Measurements from ENCODE around the gene ZNF816. TPM values are rescaled to one million over a fixed set of nuclear protein-coding genes. Genes with fewer than 3 reads are reported as not detected.

Gene ZNF816
- total RNA-seq, 1 donor from 2014 or later = 25.3 TPM

- TF ChIP-seq, protein P1, sequence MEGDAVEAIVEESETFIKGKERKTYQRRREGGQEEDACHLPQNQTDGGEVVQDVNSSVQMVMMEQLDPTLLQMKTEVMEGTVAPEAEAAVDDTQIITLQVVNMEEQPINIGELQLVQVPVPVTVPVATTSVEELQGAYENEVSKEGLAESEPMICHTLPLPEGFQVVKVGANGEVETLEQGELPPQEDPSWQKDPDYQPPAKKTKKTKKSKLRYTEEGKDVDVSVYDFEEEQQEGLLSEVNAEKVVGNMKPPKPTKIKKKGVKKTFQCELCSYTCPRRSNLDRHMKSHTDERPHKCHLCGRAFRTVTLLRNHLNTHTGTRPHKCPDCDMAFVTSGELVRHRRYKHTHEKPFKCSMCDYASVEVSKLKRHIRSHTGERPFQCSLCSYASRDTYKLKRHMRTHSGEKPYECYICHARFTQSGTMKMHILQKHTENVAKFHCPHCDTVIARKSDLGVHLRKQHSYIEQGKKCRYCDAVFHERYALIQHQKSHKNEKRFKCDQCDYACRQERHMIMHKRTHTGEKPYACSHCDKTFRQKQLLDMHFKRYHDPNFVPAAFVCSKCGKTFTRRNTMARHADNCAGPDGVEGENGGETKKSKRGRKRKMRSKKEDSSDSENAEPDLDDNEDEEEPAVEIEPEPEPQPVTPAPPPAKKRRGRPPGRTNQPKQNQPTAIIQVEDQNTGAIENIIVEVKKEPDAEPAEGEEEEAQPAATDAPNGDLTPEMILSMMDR (IDR thresholded peaks at IDR 0.05; ENCODE audit: unreplicated experiment) = no peak
- peaks cover 41% of the 10 kb centered on the region for H3K9me3 Mint-ChIP-seq (ENCODE audit: low read depth)
- DNase-seq (ENCODE audit: low spot score, unreplicated experiment) = no peak
- H3K4me1 Mint-ChIP-seq (ENCODE audit: low read depth) = peaks cover 20% of the 10 kb centered on the region
- H3K27ac Mint-ChIP-seq = no peak overlapping the region
- no peaks in the 10 kb centered on the region for H3K27me3 Mint-ChIP-seq
- H3K4me3 Mint-ChIP-seq (ENCODE audit: low read depth) = no peak overlapping the region
- H3K36me3 Mint-ChIP-seq (ENCODE audit: insufficient read depth) = peaks cover 62% of the 10 kb centered on the region
Measured at GRCh38 chr19:52959613-52960295, 2.9 kb downstream of the ZNF816 start.

GRCh38 chr19:52957591-52957990 lies 5.1 kb downstream of the ZNF816 start:
- H3K27ac Mint-ChIP-seq = no peak overlapping the region

DNA sequence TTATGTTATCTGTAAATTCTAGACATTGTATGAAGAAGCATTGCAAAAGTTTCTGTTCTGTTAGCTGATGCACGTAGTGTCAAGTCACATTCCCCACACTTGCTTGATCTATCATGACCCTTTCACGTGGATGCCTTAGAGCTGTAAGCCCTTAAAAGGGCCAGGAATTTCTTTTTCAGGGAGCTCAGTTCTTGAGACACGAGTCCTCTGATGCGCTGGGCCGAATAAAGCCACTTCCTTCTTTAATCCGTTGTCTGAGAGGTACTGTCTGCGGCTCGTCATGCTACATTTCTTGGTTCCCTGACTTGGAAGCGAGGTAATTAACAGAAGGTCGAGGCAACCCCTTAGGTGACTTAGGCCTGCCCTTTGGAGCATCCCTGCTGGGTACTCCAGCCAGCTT lies 5.8 kb downstream of the ZNF816 start:
- H3K27ac Mint-ChIP-seq = no peak overlapping the region
- no peak for DNase-seq (ENCODE audit: low spot score, unreplicated experiment)
- H3K27me3 Mint-ChIP-seq = no peaks in the 10 kb centered on the region
- H3K36me3 Mint-ChIP-seq (ENCODE audit: insufficient read depth) = peaks cover 84% of the 10 kb centered on the region
- peaks cover 53% of the 10 kb centered on the region for H3K9me3 Mint-ChIP-seq (ENCODE audit: low read depth)
- H3K4me3 Mint-ChIP-seq (ENCODE audit: low read depth) = no peak overlapping the region
- TF ChIP-seq, protein P1 (IDR thresholded peaks at IDR 0.05; ENCODE audit: unreplicated experiment) = no peak
- H3K4me1 Mint-ChIP-seq (ENCODE audit: low read depth) = peaks cover 6% of the 10 kb centered on the region

More at GRCh38 chr19:52957591-52957990, 5.1 kb downstream of the ZNF816 start:
- H3K4me1 Mint-ChIP-seq (ENCODE audit: low read depth) = peaks cover 8% of the 10 kb centered on the region
- TF ChIP-seq, protein P1 (IDR thresholded peaks at IDR 0.05; ENCODE audit: unreplicated experiment) = no peak
- no peak overlapping the region for H3K4me3 Mint-ChIP-seq (ENCODE audit: low read depth)
- no peak for DNase-seq (ENCODE audit: low spot score, unreplicated experiment)
- peaks cover 77% of the 10 kb centered on the region for H3K36me3 Mint-ChIP-seq (ENCODE audit: insufficient read depth)
- peaks cover 46% of the 10 kb centered on the region for H3K9me3 Mint-ChIP-seq (ENCODE audit: low read depth)
- no peaks in the 10 kb centered on the region for H3K27me3 Mint-ChIP-seq

DNA sequence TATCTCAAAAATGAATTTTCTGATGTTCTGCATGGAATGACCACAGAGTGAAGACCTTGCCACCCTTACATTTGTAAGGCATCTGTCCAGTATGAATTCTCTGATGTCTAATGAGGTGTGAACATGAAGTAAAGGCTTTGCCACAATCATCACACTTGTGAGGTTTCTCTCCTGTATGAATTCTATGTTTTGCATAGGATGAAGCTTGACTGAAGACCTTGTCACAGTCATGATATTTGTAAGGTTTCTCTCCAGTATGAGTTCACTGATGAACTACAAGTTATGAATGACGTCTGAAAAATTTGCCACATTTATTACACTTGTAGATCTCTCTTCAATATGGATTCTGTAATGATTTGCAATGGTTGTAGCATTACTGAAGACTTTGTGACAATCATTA lies 13.3 kb downstream of the ZNF816 start:
- Mint-ChIP-seq H3K4me1 (ENCODE audit: low read depth) (peaks cover 13% of the 10 kb centered on the region), H3K9me3 (ENCODE audit: low read depth) (peaks cover 35% of the 10 kb centered on the region)
- DNase-seq (ENCODE audit: low spot score, unreplicated experiment) = no peak

GRCh38 chr19:52948025-52948770 lies 14.5 kb downstream of the ZNF816 start:
- Mint-ChIP-seq H3K36me3 (ENCODE audit: insufficient read depth) (peaks cover 52% of the 10 kb centered on the region), H3K27ac (peak overlapping the region; percentile 45), H3K4me3 (ENCODE audit: low read depth) (no peak overlapping the region), H3K27me3 (no peaks in the 10 kb centered on the region), H3K9me3 (ENCODE audit: low read depth) (peaks cover 35% of the 10 kb centered on the region), H3K4me1 (ENCODE audit: low read depth) (peaks cover 18% of the 10 kb centered on the region)
- TF ChIP-seq, protein P1 (IDR thresholded peaks at IDR 0.05; ENCODE audit: unreplicated experiment) = no peak
- DNase-seq (ENCODE audit: low spot score, unreplicated experiment) = no peak

More for the DNA sequence above, 13.3 kb downstream of the ZNF816 start:
- peaks cover 58% of the 10 kb centered on the region for H3K36me3 Mint-ChIP-seq (ENCODE audit: insufficient read depth)
- TF ChIP-seq, protein P1 (IDR thresholded peaks at IDR 0.05; ENCODE audit: unreplicated experiment) = no peak
- no peak overlapping the region for H3K4me3 Mint-ChIP-seq (ENCODE audit: low read depth)
- H3K27ac Mint-ChIP-seq = peak overlapping the region; percentile 78
- no peaks in the 10 kb centered on the region for H3K27me3 Mint-ChIP-seq
